ENCODE measurements around the gene USP7.
"Not testable (repeated sequence)": the region's sequence is repeated elsewhere in the genome, so short reads cannot be mapped to it uniquely, and the experiment has no call there.

USP7 gene

GRCh38 chr16:8880839-8881510 is 82.7 kb downstream of the USP7 start:
- TF ChIP-seq CTCF (IDR thresholded peaks at IDR 0.05; ENCODE audit: control extremely low read depth, extremely low read depth, low read depth, missing control alignments): no peak
- CTCF ChIA-PET: interaction anchor here (0.8 to 14.8 kb wide), 39 partner anchors 9 to 311 kb away, joined by 3 to 165 read pairs (median 5); partner anchors contain the start of genes ABAT, CARHSP1, PMM2 and TMEM186
- DNase-seq (ENCODE audit: extremely low spot score): no peak
- POLR2A ChIA-PET: no interaction called here

- POLR2A ChIA-PET: no interaction called here
- CTCF ChIA-PET: interaction anchor here (0.9 to 14.8 kb wide), 8 partner anchors 7 to 309 kb away, joined by 3 to 165 read pairs (median 10); partner anchors contain the start of genes ABAT and CARHSP1
- no peak for DNase-seq (ENCODE audit: extremely low spot score)
These were observed 85.2 kb downstream of the USP7 start for GRCh38 chr16:8878523-8878911.

GRCh38 chr16:8877894-8878522 is 85.7 kb downstream of the USP7 start:
- POLR2A ChIA-PET: no interaction called here
- CTCF ChIA-PET: interaction anchor here (0.9 to 14.8 kb wide), 6 partner anchors 6 to 308 kb away, joined by 3 to 165 read pairs (median 16); partner anchors contain the start of genes ABAT and CARHSP1
- TF ChIP-seq CTCF (IDR thresholded peaks at IDR 0.05; ENCODE audit: control extremely low read depth, extremely low read depth, low read depth, missing control alignments): no peak
- DNase-seq (ENCODE audit: extremely low spot score): no peak

More at GRCh38 chr16:8878523-8878911, 85.2 kb downstream of the USP7 start:
- TF ChIP-seq CTCF (IDR thresholded peaks at IDR 0.05; ENCODE audit: control extremely low read depth, extremely low read depth, low read depth, missing control alignments): no peak

GRCh38 chr16:8875317-8875716 is 88.4 kb downstream of the USP7 start:
- POLR2A ChIA-PET; DNase-seq (ENCODE audit: extremely low spot score): not testable (repeated sequence)
- CTCF ChIA-PET: interaction anchor here (10.1 kb wide), 1 partner anchor 10 kb away, joined by 165 read pairs; the partner anchor contains the start of gene LITAFD

- CTCF ChIA-PET: interaction anchor here (0.9 to 10.1 kb wide), 5 partner anchors 10 to 307 kb away, joined by 3 to 165 read pairs (median 6); partner anchors contain the start of gene LITAFD
- no peak for DNase-seq (ENCODE audit: extremely low spot score)
- no peak for TF ChIP-seq CTCF (IDR thresholded peaks at IDR 0.05; ENCODE audit: control extremely low read depth, extremely low read depth, low read depth, missing control alignments)
- POLR2A ChIA-PET: no interaction called here
These were observed 89.3 kb downstream of the USP7 start for GRCh38 chr16:8874388-8874787.

GRCh38 chr16:8873866-8874195 is 89.9 kb downstream of the USP7 start:
- POLR2A ChIA-PET; DNase-seq (ENCODE audit: extremely low spot score): not testable (repeated sequence)
- CTCF ChIA-PET: interaction anchor here (0.9 to 10.1 kb wide), 6 partner anchors 10 to 307 kb away, joined by 3 to 165 read pairs (median 5); partner anchors contain the start of gene LITAFD

- ChIA-PET POLR2A (interaction anchor here (0.6 kb wide), 1 partner anchor 247 kb away, joined by 3 read pairs; no protein-coding TSS in a partner anchor), CTCF (interaction anchor here (0.9 to 10.1 kb wide), 6 partner anchors 9 to 306 kb away, joined by 3 to 165 read pairs (median 5); partner anchors contain the start of gene LITAFD)
- no peak for TF ChIP-seq CTCF (IDR thresholded peaks at IDR 0.05; ENCODE audit: control extremely low read depth, extremely low read depth, low read depth, missing control alignments)
- DNase-seq (ENCODE audit: extremely low spot score): no peak
These were observed 90.5 kb downstream of the USP7 start for GRCh38 chr16:8872967-8873865.

All from GM10248 (cell line).